Activated CD8-positive, alpha-beta memory T cell treated with anti-CD3 and anti-CD28 coated beads, Interleukin-2, amount 50 U/mL, for 1 hour (primary cell): Measurements from ENCODE around the gene ACAP2.
A peak's percentile ranks its signal among the peaks of the same experiment; 100 is the strongest.
"Not testable (repeated sequence)": the region's sequence is repeated elsewhere in the genome, so short reads cannot be mapped to it uniquely, and the experiment has no call there.

Experiments
- DNase-seq: peaks from one replicate; pipeline ENCODE4 v3.0.0-alpha.2; 2020; ENCODE audit errors: extremely low read depth

The ACAP2 gene, protein sequence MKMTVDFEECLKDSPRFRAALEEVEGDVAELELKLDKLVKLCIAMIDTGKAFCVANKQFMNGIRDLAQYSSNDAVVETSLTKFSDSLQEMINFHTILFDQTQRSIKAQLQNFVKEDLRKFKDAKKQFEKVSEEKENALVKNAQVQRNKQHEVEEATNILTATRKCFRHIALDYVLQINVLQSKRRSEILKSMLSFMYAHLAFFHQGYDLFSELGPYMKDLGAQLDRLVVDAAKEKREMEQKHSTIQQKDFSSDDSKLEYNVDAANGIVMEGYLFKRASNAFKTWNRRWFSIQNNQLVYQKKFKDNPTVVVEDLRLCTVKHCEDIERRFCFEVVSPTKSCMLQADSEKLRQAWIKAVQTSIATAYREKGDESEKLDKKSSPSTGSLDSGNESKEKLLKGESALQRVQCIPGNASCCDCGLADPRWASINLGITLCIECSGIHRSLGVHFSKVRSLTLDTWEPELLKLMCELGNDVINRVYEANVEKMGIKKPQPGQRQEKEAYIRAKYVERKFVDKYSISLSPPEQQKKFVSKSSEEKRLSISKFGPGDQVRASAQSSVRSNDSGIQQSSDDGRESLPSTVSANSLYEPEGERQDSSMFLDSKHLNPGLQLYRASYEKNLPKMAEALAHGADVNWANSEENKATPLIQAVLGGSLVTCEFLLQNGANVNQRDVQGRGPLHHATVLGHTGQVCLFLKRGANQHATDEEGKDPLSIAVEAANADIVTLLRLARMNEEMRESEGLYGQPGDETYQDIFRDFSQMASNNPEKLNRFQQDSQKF

DNA sequence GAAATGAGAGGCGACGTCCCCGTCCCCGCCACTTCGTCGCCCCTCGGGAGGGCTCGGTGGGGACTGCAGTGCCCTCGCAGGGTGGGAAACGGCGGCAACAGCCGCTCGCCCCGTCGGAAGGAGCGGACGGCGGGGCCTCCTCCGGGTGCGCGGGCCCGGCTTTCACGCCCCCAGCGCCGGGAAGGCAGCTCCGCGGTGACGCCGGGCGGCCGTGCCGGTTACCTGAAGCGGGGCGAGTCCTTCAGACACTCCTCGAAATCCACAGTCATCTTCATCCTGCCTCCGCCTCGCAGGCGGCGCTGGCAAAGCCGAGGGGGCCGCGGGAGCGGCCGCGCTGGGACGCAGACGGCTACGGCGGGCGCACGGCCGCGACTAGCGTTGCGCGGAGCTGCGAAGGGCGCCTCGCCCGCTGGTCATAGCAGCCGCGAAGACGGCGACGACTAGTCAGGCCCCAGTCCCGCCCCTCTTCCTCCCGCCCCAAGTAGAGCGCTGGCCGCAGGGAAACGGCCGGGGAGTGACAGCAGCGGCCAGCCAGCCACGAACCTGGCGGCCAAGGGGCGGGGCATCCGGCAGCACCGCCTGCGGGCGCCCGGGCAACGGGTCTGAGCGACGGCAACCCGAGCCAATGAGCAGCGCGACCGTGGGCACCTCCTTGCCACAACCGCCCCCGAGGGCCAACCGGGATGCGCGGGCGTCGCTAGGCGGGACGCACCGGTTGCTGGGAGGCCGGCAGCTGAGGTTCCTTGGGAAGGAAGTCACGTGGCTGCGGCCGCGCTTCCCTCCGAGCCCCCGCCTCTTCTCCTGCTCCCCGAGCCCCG, at the start of gene ACAP2:
Gene ACAP2, minus strand, starts transcription at position 448 of the 818 bp plus-strand sequence. Its CDS starts 173 bp downstream, at position 275.
- DNase-seq = peak; percentile 89

DNA sequence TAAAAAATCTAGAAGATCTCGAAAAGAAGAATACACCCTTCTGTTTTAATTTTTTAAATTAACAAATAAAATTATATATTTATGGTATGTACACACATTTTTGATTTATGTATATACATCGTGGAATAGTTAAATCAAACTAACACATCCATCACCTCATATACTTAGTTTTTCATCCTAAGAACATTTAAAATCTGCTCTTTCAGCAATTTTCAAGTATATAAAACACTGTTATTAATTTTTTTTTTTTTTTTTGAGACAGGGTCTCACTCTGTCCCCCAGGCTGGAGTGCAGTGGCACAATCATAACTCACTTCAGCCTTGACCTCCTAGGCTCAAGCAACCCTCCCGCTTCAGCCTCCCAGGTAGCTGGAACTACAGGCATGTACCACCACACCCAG, 32.8 kb upstream of the ACAP2 start:
- no peak for DNase-seq

DNA sequence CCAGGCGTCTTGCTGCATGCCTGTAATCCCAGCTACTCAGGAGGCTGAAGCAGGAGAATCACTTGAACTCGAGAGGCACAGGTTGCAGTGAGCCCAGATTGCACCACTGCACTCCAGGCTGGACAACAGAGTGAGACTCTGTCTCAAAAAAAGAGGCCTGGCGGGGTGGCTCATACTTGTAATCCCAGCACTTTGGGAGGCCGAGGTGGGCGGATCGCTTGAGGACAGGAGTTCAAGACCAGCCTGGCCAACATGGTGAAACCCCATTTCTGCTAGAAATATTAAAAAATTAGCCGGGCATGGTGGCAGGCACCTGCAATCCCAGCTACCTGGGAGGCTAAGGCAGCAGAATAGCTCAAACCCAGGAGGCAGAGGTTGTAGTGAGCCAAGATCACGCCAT, 32.3 kb upstream of the ACAP2 start:
- not testable (repeated sequence) for DNase-seq

DNA sequence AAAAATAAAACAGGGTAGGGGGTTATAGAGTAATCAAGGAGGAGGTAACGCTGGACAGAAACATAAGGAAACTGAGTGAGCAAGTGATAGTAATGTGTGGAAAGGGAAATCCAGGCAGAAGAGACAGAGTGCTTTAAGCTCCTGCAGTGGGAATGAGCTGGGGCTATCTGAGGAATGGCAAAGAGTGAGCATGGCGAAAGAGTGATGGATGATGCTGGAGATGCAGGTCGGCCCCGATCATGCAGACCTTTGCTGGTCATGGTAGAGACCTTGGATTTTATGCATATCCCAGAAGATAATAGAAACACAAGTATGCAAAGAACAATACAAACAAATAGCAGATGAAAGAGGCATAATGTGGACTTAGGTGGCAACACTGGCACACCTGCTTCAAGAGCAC, 26.0 kb upstream of the ACAP2 start:
- DNase-seq = no peak

DNA sequence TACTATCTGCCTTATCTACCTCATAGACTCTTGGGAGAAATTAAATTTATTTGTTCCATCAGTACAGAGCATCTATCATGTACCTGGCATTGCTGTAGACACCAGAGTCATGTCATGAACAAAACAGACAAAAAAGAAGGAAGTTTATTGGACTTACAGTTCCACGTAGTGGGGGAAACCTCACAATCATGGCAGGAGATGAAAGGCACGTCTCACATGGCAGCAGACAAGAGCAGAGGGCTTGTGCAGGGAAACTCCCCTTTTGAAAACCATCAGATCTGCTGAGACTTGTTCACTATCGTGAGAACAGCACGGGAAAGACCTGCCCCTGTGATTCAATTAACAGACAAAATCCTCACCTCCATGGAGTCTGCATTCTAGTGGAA, 25.6 kb upstream of the ACAP2 start:
- DNase-seq = no peak

DNA sequence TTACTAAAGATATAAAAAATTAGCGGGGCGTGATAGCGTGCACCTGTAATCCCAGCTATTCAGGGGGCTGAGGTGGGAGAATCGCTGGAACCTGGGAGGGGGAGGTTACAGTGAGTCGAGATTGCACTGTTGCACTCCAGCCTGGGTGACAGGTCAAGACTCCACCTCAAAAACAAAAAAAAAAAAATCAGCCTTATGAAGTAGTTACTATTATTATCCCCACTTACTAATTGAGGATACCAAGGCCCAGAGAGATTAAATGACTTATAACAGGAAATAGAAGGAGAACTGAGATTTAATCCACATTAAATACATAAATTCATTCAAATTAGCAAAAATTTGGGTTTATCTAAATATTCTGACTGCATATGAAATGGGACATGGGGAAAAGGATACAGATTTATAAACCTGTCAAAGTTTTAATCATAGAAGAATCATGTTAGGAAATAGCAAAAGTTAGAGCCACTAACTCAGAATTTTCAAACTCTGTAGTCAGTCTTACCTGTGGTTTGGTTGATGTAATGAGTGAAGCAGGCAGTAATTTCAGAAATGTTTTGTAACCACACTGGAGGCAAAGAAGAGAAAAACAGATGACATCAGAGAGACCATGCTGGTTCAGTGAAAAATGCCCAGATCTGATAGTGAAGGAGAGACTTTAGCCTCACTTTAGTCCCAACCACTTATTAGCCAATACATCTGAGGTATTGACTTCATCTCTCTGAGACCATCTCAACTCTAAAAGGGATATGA, 25.0 kb upstream of the ACAP2 start:
- DNase-seq = no peak

DNA sequence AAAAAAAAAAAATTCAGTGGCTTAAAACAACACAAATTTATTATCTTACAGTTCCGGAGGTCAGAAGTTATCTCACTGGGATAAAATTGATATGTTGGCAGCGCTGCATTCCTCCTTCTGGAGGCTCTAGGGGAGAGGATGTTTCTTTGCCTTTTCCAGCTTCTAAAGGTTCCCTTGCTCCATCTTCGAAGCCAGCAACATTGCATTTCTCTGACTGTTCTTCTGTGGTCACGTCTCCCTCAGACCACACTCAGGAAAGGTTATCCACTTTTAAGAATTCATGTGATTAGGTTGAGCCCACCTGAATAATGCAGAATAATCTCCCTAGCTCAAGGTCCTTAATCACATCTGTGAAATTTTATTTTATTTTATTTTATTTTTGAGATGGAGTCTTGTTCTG, 23.4 kb upstream of the ACAP2 start:
- DNase-seq = no peak

DNA sequence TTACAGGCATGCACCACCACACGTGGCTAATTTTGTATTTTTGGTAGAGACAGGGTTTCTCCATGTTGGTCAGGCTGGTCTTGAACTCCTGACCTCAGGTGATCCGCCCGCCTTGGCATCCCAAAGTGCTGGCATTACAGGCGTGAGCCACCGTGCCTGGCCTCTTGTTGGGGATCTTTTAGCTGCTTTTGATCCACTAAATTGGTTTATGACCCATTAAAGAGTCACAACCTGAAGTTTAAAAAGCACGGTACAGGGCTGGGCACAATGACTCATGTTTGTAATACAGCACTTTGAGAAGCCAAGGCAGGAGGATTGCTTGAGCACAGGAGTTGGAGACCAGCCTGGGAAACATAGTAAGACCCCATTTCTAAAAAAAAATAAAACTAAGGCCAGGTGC, 20.1 kb upstream of the ACAP2 start:
- DNase-seq = not testable (repeated sequence)

DNA sequence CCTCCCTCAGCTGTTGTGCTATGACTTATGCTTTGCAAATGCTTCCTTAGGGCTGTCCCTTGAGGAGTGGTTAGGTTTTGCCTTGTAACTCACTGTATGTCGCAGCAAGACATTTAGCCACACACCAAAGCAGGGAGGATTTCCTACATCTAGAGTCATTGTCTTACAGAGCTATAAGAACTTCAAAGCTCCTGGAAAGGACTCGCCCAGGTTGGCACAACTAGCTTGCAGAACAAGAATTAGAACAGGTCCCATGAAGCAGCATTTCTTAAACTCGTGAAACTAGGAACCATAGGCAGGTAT, 19.4 kb upstream of the ACAP2 start:
- DNase-seq = no peak

DNA sequence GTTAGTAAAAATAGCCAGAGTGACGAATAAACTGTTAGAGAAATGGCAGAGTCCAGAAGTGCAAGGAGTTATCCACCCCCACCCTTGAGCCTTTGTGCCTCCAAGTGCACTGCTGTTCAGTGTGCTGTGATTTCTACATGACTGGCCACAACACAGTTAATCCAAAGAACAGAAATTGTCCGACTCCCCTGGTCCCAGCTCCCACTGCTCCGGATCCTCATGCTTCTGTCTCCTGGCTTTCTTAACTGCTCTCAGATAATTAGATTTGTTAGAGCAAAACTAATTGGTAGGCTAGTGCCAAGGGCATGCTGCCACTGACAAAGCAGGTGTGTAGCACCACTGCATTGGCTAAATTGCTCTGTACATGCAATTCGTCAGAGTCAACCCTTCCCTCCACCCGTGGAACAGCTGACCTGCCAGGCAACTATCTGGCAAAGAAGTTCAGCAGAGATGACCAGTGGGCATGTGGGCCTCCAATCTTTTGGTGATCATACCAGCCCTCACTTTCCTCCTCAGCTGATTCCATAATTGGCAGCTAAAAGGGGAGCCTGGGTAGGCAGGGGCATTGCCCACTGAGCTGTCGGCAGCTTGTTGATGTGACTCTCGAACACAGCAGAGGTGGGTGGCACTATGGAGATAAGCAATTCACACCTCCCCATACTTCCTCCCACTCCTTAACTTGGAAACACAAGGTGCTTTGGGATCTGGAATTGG, 18.9 kb upstream of the ACAP2 start:
- no peak for DNase-seq

DNA sequence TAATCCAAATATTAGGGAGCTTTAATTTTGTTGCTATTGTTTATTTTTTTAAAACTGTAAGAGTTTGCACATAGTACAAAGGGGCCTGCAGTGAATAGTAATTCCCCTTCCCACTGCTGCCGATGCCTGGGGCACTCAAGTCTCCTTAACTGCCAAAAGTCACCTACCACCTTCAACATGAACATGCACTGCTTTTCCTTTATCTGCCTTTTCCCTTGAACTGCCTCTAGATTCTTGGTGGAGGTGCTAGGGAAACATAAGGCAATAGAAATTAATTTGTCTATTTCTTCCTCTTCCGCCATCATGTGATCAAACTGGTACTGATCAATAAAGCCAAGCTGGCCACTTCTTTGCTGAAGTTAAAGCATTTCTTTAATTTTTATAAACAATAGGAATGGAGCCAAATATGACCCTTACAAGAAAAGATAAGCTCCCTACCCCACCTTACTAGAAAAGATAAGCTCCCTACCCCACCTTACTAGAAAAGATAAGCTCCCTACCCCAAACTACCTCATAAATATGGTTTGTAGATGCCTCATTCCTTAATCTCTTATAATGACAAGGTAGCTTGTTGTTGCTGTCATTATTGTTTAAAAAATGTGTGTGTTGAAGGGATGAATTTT, 17.4 kb upstream of the ACAP2 start:
- DNase-seq = no peak

DNA sequence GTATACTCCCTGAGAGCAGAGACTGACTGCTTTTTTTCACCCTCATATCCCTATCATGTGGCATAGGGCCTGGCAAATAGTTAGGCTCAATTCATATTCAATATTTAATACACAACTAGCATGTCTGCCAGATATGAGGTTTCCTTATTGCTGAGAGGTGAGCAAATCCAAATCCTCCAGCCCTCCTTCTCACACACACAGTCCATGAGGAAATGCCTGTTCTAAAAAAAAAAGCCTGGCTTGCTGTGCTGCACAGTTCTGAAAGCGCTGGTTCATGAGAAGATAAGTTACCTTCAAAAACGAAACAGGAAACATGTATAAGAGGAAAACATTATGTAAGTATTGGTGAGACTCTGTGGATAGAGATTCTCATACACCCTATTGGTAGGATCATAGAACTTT, 15.5 kb upstream of the ACAP2 start:
- no peak for DNase-seq

DNA sequence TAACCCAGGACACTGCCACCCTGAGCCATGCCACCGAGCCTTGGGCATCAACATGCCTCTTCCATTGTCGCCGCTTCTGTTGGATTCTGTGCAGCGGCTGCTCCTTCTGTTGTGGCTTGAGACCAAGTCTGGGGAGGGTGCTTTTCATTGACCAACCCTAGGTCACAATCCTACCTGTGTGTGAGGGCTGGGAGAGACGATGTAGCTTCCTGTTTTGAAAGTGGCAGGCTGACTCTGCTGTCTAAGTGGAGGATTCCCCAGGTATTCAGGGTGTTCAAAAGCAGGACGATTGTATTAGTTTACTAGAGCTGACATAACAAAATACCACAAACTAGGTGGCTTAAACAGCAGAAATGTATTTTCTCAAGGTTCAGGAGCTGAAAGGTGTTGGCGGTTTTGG, 13.0 kb upstream of the ACAP2 start:
- DNase-seq = no peak

DNA sequence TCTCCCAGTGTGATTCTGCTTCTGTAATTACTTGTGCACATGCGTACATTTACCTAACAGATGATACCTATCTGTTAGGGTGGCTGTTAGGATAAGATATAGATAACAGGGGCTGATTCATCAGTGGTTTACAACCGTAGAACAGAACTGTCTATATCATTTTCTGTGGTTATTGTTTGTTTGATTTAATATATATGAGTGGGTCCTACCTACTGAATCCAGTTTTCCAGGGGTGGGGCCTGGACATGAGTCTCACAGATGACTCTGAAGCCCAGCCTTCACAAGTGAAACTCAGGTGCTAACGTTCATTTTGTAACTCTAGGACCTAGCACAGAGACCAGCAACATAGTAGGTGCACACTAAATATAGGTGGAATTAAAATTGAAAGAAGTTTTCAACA, 10.4 kb upstream of the ACAP2 start:
- DNase-seq = no peak

DNA sequence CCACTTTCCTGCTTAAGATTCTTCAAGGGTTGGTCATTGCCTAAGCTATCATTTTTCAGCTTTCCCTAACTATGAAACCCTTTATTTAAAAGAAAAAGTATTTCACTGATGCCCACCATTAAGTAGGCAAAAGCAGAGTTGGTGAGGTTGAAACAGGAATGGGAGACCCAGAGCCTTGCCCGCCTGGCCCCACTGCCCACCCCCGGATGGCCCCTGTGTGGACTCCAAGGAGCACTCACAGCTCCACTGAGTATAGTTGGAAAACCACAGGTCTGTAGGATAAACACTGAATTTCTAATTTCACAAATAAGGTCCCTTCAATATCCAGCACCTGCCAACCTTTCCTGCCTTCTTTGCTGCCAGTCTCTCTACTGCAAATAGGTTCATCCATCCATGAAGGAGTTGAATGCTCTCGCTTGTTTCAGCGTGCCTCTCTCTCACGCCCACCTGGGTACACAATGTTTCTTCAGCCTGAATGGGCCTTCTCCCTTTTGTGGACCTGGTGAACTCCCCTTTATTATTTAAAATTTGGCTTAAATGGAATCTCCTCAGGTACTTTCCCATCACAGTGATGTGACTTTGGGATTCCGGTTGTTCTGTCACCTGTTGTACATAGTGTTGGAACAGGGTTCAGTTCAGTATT, 8.7 kb upstream of the ACAP2 start:
- no peak for DNase-seq

DNA sequence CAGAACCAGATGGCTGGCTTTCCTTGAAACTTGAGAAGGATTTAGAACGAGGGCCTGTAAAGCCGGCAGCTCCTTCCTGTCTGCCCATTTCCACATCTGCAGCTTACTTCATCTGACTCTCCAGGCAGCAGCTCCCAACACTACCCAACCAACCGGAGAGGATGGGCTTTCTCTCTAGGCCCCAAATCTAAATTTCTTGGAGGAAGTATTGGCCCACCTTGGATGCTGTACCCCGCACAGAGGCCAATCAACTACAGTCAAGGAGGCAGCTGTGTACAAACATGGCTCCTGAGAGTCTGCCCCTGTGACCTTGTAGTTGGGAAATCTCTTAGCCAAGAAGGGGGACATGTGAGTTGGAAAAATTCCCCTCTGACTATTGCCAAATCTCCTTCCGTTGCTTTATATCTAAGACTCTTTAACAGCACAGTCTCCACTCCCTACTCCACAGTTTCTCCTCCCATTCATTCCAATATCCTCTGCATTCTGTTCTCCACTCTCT, 8.0 kb upstream of the ACAP2 start:
- DNase-seq = no peak

DNA sequence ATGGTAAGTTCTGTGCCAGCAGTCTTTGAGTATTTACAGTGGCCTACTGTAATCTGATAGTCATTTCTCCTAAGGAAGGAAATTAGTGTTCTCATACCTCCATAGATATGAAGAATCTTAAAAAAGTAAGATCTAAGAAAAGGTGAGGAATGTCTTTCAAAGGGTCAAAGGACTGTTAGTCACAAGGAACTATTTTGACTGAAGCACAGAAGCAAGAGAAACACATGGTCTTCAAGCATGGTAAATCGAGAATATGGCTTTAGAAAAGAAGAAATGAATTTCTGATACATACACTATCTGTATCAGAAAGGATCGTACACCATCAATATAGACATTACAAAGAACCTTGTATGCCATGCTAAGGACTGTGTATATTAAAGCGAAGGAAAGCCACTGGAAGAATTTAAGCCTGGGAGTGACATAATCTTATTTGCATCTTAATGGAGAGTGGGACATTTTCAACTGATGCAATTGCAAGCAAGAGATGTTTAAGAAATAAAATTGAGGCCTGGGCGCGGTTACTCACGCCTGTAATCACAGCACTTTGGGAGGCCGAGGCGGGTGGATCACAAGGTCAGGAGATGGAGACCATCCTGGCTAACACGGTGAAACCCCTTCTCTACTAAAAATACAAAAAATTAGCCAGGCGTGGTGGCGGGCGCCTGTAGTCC, 5.5 kb upstream of the ACAP2 start:
- DNase-seq = no peak

DNA sequence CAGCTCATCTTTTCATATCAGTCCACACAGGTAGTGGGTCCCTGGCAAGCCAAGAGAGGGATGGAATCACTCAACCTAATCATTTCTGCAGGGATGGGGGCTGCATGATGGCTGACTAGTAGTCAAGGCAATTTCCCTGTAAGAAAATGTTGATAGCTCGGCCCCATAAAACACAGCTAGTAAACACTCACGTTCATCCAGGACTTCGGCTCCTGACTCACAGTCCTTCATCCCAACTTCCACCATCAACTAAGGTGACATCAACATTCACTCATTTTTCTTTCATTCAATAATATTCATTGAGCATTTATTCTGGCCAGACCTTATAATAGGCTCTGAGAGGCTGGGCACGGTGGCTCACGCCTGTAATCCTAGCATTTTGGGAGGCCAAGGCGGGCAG, 4.4 kb upstream of the ACAP2 start:
- DNase-seq = no peak

DNA sequence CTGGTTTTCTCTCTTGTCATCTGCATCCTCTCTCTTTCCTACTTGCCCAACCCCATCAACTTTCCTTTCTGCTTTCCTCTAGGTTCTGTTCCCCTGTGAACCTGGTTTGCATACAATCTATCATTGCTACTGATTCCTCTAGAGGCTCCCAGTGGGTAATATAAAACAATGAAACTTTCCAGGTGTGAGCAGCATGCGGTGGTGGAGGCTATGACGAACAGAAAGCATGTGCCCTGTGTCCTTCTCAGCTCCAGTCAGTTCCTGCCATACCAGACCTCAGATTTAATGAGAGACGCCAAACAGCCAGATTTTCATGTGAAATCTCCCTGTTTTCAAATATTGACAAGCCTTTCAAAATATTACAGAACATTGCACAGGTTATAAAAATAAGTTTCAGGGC, 3.5 kb upstream of the ACAP2 start:
- no peak for DNase-seq

DNA sequence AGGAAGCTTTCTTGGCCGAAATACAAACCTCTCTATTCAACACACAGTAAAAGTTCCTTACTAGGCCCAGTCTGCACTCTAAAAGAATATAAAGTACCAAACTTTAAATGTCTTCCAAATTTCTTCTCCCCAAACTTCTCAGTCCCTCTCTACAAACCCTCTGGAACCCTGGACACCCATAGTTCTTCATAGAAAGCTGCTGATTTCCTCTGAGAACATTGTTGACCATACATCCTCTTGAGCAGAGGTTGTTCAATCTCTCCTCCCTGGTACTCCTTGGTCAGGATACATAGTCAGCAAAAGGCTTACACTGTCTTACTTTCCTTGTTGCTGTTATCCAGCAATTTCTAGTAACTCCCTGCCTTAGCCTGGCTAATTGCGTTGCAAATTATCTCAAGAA, 3.1 kb upstream of the ACAP2 start:
- DNase-seq = no peak
